Esophagus squamous epithelium (tissue), 4 donors: ENCODE data around the gene FSHR.

Source experiments
- POLR2A ChIP-seq, 4 donors: fragments of 450-650 bp; IDR thresholded peaks; one replicate each; pipeline ENCODE4 v1.6.1; 2017; ENCODE audit warnings: antibody characterized with exemption in 4 of 4, mild to moderate bottlenecking in 4 of 4, moderate library complexity in 3 of 4
- TF ChIP-seq, protein P1 (sequence below), 6 experiments: fragments of 450-650 bp in 4 of 6; fragments of 200-600 bp in 2 of 6; sonication (generic) in 2 of 6; IDR thresholded peaks; one replicate each; pipeline ENCODE4 v1.5.1; 2016 to 2019; ENCODE audit warnings: antibody characterized with exemption in 6 of 6, mild to moderate bottlenecking in 4 of 6, moderate library complexity in 4 of 6

DNA sequence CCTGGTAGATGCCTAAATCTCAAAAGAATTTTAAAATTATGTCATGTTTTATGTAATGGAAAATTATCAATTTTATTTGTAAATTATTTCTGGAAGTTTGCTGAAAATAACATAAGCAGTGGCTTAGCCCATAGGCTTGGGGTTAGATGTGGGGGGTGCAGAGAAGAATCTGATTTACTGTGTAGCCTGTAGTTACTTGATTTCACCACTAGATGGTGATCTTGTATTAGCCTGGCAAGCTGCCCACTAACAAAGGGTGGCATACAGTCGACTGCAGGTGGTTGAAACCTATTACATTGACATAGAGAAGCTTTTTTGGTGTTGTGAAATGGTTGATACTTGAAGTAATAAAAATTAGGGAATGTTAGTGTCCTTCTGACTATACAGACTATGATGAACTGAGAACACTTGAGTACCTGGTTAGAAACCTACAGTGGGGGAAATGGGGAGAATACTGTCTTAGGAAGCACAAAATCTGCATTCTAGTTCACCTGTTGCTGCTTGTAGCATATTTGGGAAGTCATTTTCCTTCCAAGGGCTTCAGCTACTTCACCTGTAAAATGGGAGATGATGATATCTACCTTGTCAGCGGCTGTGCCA, 207.8 kb downstream of the FSHR start:
- TF ChIP-seq, protein P1, sequence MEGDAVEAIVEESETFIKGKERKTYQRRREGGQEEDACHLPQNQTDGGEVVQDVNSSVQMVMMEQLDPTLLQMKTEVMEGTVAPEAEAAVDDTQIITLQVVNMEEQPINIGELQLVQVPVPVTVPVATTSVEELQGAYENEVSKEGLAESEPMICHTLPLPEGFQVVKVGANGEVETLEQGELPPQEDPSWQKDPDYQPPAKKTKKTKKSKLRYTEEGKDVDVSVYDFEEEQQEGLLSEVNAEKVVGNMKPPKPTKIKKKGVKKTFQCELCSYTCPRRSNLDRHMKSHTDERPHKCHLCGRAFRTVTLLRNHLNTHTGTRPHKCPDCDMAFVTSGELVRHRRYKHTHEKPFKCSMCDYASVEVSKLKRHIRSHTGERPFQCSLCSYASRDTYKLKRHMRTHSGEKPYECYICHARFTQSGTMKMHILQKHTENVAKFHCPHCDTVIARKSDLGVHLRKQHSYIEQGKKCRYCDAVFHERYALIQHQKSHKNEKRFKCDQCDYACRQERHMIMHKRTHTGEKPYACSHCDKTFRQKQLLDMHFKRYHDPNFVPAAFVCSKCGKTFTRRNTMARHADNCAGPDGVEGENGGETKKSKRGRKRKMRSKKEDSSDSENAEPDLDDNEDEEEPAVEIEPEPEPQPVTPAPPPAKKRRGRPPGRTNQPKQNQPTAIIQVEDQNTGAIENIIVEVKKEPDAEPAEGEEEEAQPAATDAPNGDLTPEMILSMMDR (IDR thresholded peaks at IDR 0.05), result peak; percentile 77 to 92 (median 90)
- no peak for TF ChIP-seq POLR2A (IDR thresholded peaks at IDR 0.05)
